Endothelial cell of umbilical vein (primary cell): Measurements from ENCODE around the gene STX5. TPM values are rescaled to one million over a fixed set of nuclear protein-coding genes. Genes with fewer than 3 reads are reported as not detected.
A peak's percentile ranks its signal among the peaks of the same experiment; 100 is the strongest.

ENCODE experiments used
- BruUV-seq: library from RNA; stranded (reverse); fragments of 400-500 nt; replicated peaks from 2 replicates; lab custom pipeline; 2021; lab: Mats Ljungman, UMichigan
- CTCF ChIA-PET: fragments of 300-600, 350-600 bp; sonication (Branson Sonifier 250); formaldehyde crosslinking; loops from one replicate; lab custom pipeline; 2021; ENCODE audit warnings: antibody characterized with exemption, inconsistent platforms; lab: Charles Lee
- POLR2A ChIA-PET: fragments of 300-600, 350-600 bp; sonication (Branson Sonifier 250); formaldehyde crosslinking; loops from one replicate; lab custom pipeline; 2021; ENCODE audit warnings: antibody characterized with exemption, inconsistent platforms; lab: Charles Lee
- DNase-seq: peaks from one replicate; pipeline ENCODE4 v3.0.0-alpha.2; 2011; ENCODE audit warnings: low read depth, low spot score
- FAIRE-seq: peaks from 2 replicates; lab custom pipeline; 2011; peaks lifted over from hg19 to GRCh38; lab: Jason Lieb, UNC
- H2AFZ ChIP-seq: 2 replicates; pipeline ENCODE4 v1.6.0; 2012; ENCODE audit warnings: low read depth, low read length, control low read depth, inconsistent platforms
- H3K27ac ChIP-seq: 2 replicates; pipeline ENCODE4 v1.5.1; 2011; ENCODE audit warnings: low read depth, mild to moderate bottlenecking, control low read depth, low read length, moderate library complexity; ENCODE audit not compliant: insufficient read depth
- H3K27me3 ChIP-seq, 2 experiments: 2 replicates each; pipeline versions ENCODE4 v1.6.0 to v1.6.1; 2011; ENCODE audit warnings: low read length in 2 of 2, mixed read lengths in 1 of 2; ENCODE audit not compliant: control insufficient read depth in 2 of 2, insufficient read depth in 2 of 2
- H3K36me3 ChIP-seq, 2 experiments: 2 replicates in 1 of 2; 3 replicates in 1 of 2; pipeline ENCODE4 v1.5.1; 2011; ENCODE audit warnings: low read length in 2 of 2, mild to moderate bottlenecking in 1 of 2, moderate library complexity in 1 of 2; ENCODE audit not compliant: control insufficient read depth in 2 of 2, insufficient read depth in 2 of 2; ENCODE audit errors: extremely low read depth in 1 of 2
- H3K4me1 ChIP-seq: 3 replicates; pipeline ENCODE4 v1.5.1; 2011; ENCODE audit warnings: mild to moderate bottlenecking, low read length; ENCODE audit not compliant: control insufficient read depth, insufficient read depth; ENCODE audit errors: extremely low read depth
- H3K4me2 ChIP-seq: 2 replicates; pipeline ENCODE4 v1.6.1; 2011; ENCODE audit warnings: low read length, control low read depth, mixed read lengths; ENCODE audit not compliant: insufficient read depth
- H3K4me3 ChIP-seq, 3 experiments: fragments of 200-600 bp in 1 of 3; sonication (generic), shearing (Covaris generic) in 1 of 3; replicated peaks in 1 of 3; 2 replicates each; pipeline ENCODE4 v1.5.1; 2011 to 2016; ENCODE audit warnings: control low read depth in 3 of 3, low read length in 3 of 3, mild to moderate bottlenecking in 2 of 3, inconsistent platforms in 1 of 3, low read depth in 1 of 3, moderate library complexity in 1 of 3; ENCODE audit not compliant: insufficient read depth in 1 of 3
- H3K79me2 ChIP-seq: 2 replicates; pipeline ENCODE4 v1.6.0; 2012; ENCODE audit warnings: low read length, inconsistent platforms; ENCODE audit not compliant: control insufficient read depth, insufficient read depth
- H3K9ac ChIP-seq: replicated peaks from 2 replicates; pipeline ENCODE3; 2011; ENCODE audit warnings: low read length, control low read depth; ENCODE audit not compliant: insufficient read depth; ENCODE audit errors: extremely low read depth
- H3K9me1 ChIP-seq: replicated peaks from 3 replicates; pipeline ENCODE4 v1.6.0; 2011; ENCODE audit warnings: mild to moderate bottlenecking, low read length; ENCODE audit not compliant: control insufficient read depth, insufficient read depth; ENCODE audit errors: extremely low read depth
- H3K9me3 ChIP-seq: replicated peaks from 2 replicates; pipeline ENCODE4 v1.5.1; 2012; ENCODE audit warnings: low read length, inconsistent platforms; ENCODE audit not compliant: control insufficient read depth, insufficient read depth
- H4K20me1 ChIP-seq: replicated peaks from 2 replicates; pipeline ENCODE3; 2011; ENCODE audit warnings: mild to moderate bottlenecking, low read length; ENCODE audit not compliant: control insufficient read depth, insufficient read depth; ENCODE audit errors: extremely low read depth
- CTCF ChIP-seq, 2 donors: IDR thresholded peaks; 1 replicate in 1 of 2; 2 replicates in 1 of 2; pipeline ENCODE4 v1.5.1; 2011; ENCODE audit warnings: low read length in 2 of 2, mild to moderate bottlenecking in 2 of 2, moderate library complexity in 2 of 2, control low read depth in 1 of 2, inconsistent platforms in 1 of 2, low read depth in 1 of 2; ENCODE audit not compliant: insufficient read depth in 1 of 2; ENCODE audit errors: extremely low read depth in 1 of 2
- EZH2 ChIP-seq: IDR thresholded peaks from 2 replicates; pipeline ENCODE4 v1.6.1; 2012; ENCODE audit warnings: borderline replicate concordance, low read depth, mild to moderate bottlenecking, moderate library complexity, low read length, inconsistent platforms; ENCODE audit not compliant: severe bottlenecking
- FOS ChIP-seq: IDR thresholded peaks from 2 replicates; pipeline ENCODE4 v1.6.1; 2011; ENCODE audit warnings: mild to moderate bottlenecking, low read length, moderate library complexity, borderline replicate concordance; ENCODE audit not compliant: insufficient read depth
- GATA2 ChIP-seq: IDR thresholded peaks from 2 replicates; pipeline ENCODE4 v1.7.0; 2011; ENCODE audit warnings: low read depth, mild to moderate bottlenecking, moderate library complexity, mixed read lengths, low read length; ENCODE audit not compliant: insufficient read length, insufficient read depth
- JUN ChIP-seq: IDR thresholded peaks from 2 replicates; pipeline ENCODE4 v1.6.1; 2011; ENCODE audit warnings: borderline replicate concordance, low read depth; ENCODE audit not compliant: insufficient read length, insufficient read depth
- MAX ChIP-seq: IDR thresholded peaks from 2 replicates; pipeline ENCODE4 v1.6.1; 2011; ENCODE audit not compliant: insufficient read depth, insufficient read length
- MYC ChIP-seq: IDR thresholded peaks from one replicate; pipeline ENCODE4 v1.6.1; 2011; ENCODE audit warnings: mild to moderate bottlenecking, low read depth, low read length
- POLR2A ChIP-seq: IDR thresholded peaks from 2 replicates; pipeline ENCODE4 v1.6.1; 2012; ENCODE audit warnings: low read depth, mild to moderate bottlenecking, control low read depth, low read length
- POLR2AphosphoS5 ChIP-seq: IDR thresholded peaks from 2 replicates; pipeline ENCODE4 v1.6.1; 2012; ENCODE audit warnings: low read depth, mild to moderate bottlenecking, control low read depth, low read length, moderate library complexity; ENCODE audit not compliant: insufficient read depth
- dilution Hi-C: fragments of 300-500 bp; cut with MboI; formaldehyde crosslinking; loops from one replicate; pipeline ENCODE4 v1.15.0; 2019; ENCODE audit warnings: low sequenced_read_pairs; ENCODE audit not compliant: extremely low pct_ligation_motif_present
- intact Hi-C: fragments of 100-400 bp; cut with micrococcal nuclease; formaldehyde crosslinking; loops from one replicate; pipeline ENCODE4 v1.10.0; 2022
- polyA plus RNA-seq, 4 experiments: library from polyadenylated mRNA; depleted of rRNA in 3 of 4; stranded (reverse) in 3 of 4; unstranded in 1 of 4; fragments of >200 nt; gene quantifications; 2 replicates each; pipeline versions ENCODE4 v1.2.1 to v1.2.3, GENCODE V29; 2011 to 2012; ENCODE audit warnings: missing spikeins in 1 of 4
- total RNA-seq: library from RNA; stranded (reverse); gene quantifications from 2 replicates; pipeline ENCODE4 v1.2.3, GENCODE V29; 2021

The STX5 gene
- total and polyA plus RNA-seq, 2 donors (not counting 3 experiments of a cell fraction or from before 2014, with no cell fraction given): 41.3 to 46.4 TPM

- peaks cover 25% of the 10 kb centered on the region for H3K79me2 ChIP-seq
- H3K27me3 ChIP-seq: no peaks in the 10 kb centered on the region
- H4K20me1 ChIP-seq: no peaks in the 10 kb centered on the region
- H3K27ac ChIP-seq: peak within 1 kb of the TSS; percentile 74
- CTCF ChIA-PET: interaction anchor here (0.6 to 3.0 kb wide), 4 partner anchors 22 to 85 kb away, joined by 3 to 27 read pairs (median 3); partner anchors contain the start of genes SLC3A2, TMEM179B and ZBTB3
- peak within 1 kb of the TSS; percentile 79 for H3K9ac ChIP-seq
- no TSS peak for BruUV-seq
- no peaks in the 10 kb centered on the region for H3K9me1 ChIP-seq
- H3K4me1 ChIP-seq: peaks cover 7% of the 10 kb centered on the region
- intact Hi-C loops: loop anchor here (1.0 kb wide), 2 partner anchors 34 to 52 kb away; partner anchors contain the start of genes NXF1 and TMEM179B
- H2AFZ ChIP-seq: peak within 1 kb of the TSS; percentile 19
- no peaks in the 10 kb centered on the region for H3K9me3 ChIP-seq
- FAIRE-seq (peak; percentile 81), DNase-seq (peak; percentile 93)
- H3K4me2 ChIP-seq: peak within 1 kb of the TSS; percentile 89
- TF ChIP-seq FOS (no peak), EZH2 (no peak), MYC (peak; percentile 94), POLR2A (peak; percentile 92), POLR2AphosphoS5 (peak; percentile 94), MAX (peak; percentile 98), CTCF (IDR thresholded peaks at IDR 0.05; ENCODE audit: extremely low read depth in 1 of 2, insufficient read depth in 1 of 2, low read depth in 1 of 2, low read length in 2 of 2) (no peak), GATA2 (no peak), JUN (no peak)
- peaks cover 5 to 10% of the 10 kb centered on the region in 2 experiments for H3K36me3 ChIP-seq
- dilution Hi-C loops: no loop called here
- POLR2A ChIA-PET: interaction anchor here (0.6 to 3.4 kb wide), 8 partner anchors 7 to 160 kb away, joined by 3 to 186 read pairs (median 24); partner anchors contain the start of genes HNRNPUL2, NXF1, POLR2G and STX5
- H3K4me3 ChIP-seq: peak within 1 kb of the TSS; percentile 34 to 90 (median 84)
These were observed 7.4 kb upstream of the STX5 start, which contains the start of gene WDR74 for GRCh38 chr11:62839050-62839945. WDR74 (minus strand) TSS chr11:62839590; CDS start chr11:62839570, 20 bp downstream.
